NCI-H774 (cell line): ENCODE data around the gene DIPK1B.
"Not testable (repeated sequence)": the region's sequence is repeated elsewhere in the genome, so short reads cannot be mapped to it uniquely, and the experiment has no call there.

ENCODE experiments used
- DNase-seq: peaks from one replicate; lab custom pipeline; 2025; lab: John Stamatoyannopoulos, UW

The DIPK1B gene

DNA sequence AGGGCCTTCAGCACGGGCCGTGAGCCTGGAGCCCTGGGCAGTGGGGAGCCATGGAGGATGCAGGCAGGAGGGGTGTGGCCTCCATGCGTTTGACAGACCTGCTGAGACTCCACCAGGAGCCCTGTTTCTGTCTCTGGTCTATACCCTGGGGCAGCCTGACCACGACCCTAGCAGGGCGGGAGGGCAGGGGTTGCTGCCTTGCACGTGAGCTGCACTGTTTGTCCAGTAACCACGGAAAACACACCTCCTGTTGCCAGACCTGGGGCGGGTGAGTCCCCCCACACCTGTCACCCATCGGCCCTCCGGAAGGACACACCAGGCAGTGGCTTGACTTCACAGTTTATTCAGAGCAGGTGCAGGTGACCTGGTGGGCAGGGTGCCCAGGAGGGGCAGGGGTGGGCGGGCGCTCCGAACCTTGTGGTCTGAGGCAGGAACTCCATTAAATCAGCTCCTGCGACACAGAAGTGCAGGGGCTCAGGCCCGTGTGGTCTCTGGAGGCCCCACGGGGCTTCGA is 41.7 kb downstream of the DIPK1B start:
- DNase-seq: peak; percentile 81

DNA sequence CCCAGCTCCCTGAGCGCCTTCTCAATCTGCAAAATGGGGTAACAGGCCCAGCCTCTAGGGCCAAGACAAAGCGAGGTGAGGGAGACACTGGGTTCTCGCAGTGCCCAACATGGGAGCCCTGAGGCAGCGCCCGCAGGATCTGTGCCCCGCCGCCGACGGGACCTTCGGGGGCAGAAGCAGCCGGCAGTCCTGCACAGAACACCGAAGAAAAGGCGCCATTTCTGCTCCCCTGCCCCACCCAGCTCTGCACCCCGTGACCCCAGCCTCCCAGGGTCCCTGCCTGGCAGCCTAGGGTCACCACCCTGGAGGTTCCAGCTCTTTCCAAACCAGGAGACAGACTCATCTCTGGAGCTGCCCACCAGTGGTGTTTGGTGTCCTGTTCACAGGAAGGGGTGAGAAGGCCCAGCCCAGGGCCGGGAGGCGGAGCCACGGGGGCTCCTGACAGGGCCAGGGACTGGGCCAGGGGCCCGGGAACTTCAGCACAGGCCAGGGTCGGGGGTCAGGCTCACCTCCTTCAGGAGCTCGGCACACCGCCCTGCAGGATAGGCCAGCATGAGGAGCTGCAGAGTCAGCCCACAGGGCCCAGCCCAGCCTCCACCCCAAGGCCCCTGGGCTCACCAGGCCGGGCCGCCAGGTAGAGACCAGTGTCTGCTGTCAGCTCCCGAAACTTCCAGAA is 42.4 kb downstream of the DIPK1B start:
- no peak for DNase-seq

DNA sequence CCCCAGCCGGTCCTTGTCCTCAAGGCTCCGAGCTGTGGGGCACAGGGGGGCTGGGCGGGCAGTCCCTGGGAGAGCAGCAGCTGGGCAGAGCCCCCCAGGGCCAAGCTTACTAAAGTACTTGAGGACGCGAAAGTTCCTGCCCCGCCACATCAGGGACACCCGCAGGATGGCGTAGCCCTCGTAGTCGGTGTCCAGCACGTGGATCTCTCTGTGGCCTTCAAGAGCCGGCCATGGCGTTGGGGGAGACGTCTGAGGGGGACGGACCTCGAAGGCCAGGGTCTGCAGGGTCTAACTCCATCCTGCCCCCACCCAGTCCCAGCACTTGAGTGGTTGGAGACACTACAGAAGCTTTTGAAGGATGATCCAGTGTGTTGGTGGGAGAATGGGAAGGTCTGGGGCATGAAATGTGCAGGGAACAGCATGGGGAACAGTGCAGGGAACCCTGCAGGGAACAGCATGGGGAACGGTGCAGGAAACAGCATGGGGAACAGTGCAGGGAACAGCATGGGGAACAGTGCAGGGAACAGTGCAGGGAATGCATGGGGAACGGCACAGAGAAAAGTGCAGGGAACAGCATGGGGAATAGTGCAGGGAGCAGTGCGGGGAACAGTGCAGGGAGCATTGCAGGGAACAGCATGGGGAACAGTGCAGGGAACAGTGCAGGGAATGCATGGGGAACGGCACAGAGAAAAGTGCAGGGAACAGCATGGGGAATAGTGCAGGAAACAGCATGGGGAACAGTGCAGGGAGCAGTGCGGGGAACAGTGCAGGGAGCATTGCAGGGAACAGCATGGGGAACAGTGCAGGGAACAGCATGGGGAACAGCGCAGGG is 43.1 kb downstream of the DIPK1B start:
- not testable (repeated sequence) for DNase-seq

DNA sequence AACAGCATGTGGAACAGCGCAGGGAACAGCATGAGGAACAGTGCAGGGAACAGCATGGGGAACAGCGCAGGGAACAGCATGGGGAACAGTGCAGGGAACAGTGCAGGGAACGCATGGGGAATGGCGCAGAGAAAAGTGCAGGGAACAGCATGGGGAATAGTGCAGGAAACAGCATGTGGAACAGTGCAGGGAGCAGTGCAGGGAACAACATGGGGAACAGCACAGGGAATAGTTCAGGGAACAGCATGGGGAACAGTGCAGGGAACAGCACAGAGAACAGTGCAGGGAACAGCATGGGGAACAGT is 43.7 kb downstream of the DIPK1B start:
- DNase-seq: no peak

DNA sequence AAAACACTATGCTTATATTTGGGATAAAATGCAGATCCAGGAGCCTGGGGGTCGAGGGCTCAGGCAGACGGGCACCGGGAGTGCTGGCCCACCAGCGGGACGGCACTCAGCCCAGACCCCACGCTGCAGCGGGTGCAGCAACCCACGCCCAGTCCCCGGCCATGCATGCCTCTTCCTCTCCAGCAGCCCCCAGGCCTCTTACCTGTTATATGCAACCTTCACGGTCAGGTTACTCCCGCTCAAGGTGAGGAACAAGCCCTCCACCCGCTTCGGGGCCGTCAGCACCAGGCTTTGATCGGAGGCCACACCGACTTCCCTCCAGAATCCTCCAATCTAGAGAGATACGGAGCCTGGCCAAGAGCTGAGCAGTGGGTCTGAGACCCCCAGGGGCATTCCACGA is 44.5 kb downstream of the DIPK1B start:
- DNase-seq: no peak

DNA sequence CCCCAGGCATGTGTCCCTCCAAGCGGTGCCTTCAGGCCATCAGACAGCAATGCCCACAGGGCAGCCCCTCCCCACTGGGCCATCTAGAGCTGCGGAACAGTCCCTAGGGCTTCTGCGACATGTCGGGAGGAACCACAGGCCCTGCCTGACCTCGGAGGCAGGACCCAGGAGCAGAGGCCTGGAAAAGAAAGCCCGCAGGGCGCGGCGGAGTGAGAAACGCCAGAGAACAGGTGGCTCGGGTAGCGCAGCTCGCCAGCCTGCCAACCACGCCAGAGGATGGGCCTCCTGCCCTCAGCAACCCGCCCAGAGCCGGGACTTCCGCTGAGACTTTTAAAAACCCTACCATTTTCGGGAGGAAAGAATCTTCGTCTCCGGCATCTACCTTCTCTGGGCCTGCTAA is 45.0 kb downstream of the DIPK1B start:
- DNase-seq: no peak

DNA sequence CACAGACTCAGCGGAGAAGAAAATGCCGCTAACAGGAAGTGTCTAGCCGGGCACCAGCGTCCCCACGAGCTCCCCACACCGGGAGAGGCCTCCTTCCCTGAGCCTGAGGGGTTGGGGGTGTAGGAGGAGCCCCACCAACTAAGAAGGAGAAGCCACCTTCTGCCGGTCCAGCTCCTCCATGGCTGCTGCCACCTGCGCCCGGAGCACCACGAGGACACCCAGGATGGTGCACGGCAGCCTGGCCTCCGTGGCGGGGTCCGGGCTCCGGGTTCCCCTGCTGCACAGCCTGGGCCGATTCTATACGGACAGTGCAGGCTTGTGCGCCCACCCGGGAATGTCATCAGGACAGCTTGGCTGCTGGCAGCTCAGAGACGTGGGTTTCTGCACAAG is 45.4 kb downstream of the DIPK1B start:
- no peak for DNase-seq

DNA sequence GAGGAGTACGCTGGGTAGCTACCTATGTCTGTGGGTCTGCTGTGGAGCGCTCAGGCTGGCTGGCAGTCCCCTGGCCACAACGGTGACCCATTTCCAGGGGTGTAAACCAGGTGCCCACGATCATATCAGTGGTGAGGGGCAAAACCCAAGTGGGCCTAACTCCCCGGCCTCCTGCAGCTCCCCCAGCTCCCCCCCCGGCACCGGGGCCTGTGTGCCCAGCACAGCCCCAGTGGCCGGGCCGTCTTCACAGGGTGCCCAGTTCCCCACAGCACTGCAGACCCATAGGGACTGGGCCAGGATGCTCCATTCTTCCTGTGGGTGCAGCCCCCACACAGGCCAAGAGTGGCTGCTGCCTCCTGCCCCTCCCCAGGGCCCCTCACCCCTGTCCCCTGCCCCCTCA is 46.6 kb downstream of the DIPK1B start:
- no peak for DNase-seq

DNA sequence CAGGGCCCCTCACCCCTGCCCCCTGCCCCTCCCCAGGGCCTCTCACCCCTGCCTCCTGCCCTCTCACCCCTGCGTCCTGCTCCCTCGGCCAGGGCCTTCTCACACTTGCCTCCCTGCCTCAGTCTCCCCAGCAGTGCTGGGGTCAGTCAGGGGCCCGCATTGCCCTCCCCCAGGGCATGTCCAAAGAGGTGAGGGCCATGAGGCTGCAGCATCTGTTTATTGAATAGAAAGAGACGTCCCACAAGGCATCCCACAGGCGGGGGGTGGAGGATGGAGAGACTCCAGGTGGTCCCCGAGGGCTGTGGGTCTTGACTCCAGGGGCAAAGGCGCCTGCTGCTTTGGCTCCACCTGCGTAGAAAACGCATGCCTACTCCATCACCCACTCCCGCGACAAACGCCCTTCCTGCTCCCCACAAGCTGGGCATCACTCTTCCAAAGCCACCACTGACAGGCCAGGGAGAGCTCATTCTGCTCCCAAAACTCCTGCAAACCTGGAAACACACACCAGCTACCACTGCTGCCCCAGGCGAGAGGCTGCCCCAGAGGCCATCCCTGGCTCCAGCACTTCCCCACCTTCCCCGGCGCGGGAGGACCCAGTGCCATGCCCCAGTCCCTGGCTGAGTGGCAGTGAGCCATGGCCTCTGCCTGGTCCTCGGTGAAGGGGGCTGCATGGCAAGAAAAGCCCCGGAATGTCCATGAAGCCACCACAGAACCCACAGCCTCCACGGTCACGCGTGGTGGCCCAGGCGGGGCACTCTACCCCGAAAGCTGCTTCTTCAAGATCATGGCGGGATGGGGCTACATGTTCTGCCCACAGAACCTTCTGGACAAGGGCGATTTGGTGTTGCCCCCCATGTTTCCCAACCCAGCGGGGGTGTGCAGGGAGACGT is 47.3 kb downstream of the DIPK1B start:
- DNase-seq: no peak

DNA sequence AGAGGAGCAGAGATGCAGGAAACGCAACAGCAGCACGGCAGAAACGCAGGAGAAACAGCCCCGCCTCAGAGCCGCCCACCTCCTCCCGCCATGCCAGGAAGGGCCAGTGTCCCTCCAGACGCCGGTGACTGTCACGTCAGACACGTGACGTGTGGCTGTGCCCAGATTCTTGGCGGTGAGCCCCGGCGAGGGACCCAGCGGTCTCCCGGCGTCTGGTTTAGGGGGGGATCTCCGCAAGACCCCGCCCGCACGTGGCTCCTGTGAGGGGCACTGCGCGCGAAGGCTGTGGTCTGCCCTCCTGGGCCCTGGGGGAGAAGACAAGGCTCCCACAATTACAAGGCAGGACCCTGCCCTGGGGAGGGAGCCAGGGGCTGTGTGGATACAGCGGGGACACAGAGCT is 48.1 kb downstream of the DIPK1B start:
- no peak for DNase-seq

DNA sequence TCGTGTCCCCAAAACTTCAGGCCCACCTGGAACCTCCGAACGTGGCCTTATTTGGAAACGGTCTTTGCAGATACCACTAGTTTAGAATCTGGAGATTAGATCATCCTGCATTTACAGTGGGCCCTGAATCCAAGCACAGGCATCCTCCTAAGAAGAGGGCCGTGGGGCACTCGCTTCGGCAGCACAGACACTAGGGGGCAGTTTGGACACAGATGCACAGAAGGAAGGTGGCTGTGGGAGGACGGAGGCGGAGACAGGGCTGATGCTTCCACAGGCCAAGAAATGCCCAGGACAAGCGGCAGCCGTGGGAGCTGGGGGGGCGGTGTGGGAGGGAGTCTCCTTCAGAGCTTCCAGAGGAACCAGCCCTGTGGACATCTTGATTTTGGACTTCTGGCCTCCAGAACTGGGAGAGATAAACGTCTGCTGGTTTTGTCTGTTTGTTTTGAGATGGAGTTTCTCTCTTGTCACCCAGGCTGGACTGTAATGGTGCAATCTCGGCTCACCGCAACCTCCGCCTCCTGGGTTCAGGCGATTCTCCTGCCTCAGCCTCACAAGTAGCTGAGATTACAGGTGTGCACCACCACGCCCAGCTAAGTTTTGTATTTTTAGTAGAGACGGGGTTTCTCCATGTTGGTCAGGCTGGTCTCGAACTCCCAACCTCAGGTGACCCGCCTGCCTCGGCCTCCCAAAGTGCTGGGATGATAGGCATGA is 48.6 kb downstream of the DIPK1B start:
- DNase-seq: not testable (repeated sequence)

DNA sequence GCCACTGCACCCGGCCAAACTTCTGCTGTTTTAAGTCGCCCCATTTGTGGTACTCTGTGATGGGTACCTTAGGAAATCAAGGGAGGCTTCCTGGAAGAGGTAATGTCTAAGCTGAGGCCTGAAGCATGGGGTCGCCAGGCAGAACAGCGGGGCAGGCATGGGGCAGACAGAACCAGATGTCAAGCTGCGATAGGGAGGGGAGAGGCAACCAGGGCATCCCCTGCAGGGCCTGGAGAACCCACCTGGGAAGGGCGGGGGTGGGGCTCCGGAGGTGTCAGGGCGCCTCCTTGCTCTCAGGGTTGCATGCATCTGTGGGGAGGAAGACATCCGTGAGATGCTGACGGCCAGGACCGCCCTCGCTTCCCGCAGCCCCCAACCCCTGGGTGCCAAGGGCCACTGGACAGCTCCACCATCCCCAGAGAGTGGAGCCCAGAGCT is 49.2 kb downstream of the DIPK1B start:
- DNase-seq: no peak

DNA sequence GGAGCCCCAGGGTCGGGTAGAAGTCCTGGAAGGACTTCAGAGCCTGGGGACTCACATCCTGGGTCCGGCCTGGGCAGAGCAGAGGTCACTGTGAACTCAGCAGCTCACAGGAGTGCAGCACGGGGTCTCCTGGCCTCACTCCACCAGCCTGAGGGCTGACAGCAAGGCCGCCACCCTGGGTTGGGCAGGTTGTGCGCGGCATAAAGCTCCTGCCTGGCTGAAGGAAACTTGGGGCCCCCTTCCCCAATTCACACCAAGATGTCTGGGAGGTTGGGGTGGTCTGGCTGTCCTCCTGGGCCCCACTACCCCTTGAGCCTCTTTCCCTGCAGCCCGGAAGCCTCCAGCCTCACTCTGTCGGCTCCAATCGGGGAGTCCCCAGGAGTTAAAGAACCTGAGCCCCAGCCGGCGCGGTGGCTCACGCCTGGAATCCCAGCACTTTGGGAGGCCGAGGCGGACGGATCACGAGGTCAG is 49.9 kb downstream of the DIPK1B start:
- DNase-seq: no peak

DNA sequence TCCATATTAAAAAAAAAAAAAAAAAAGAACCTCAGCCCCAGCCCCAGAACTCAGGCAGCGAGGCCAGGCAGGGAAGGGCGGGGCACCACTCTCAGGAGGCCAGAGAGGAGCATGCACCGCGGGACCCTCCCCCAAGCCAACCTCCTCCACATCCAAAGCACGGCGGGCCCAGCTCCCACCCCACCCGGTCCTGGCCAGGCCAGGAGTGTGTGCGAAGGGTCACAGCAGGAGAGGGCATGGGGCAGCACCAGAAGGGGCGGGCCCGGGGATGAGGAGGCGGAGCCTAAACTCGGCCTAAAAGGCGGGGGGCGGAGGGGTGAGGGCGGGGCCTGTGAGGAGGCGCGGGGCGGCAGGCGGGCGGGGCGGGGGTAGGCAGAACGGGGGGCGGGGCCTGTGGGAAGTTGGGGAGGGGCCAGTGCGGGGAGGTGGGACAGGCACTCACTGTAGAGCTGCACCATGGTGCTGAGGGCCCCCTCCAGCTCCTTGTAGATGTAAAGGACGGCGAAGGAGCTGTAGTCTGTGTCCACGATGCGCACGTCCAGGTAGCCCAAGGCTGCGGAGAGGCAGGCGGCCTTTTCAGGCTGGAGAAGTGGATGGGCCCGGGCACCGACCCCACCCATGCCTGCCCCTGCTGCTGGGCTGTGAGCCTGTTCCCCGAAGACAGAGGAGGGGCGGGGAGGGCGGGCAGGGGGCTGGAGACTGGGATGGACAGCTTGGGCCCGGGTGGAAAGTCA is 50.7 kb downstream of the DIPK1B start:
- no peak for DNase-seq

DNA sequence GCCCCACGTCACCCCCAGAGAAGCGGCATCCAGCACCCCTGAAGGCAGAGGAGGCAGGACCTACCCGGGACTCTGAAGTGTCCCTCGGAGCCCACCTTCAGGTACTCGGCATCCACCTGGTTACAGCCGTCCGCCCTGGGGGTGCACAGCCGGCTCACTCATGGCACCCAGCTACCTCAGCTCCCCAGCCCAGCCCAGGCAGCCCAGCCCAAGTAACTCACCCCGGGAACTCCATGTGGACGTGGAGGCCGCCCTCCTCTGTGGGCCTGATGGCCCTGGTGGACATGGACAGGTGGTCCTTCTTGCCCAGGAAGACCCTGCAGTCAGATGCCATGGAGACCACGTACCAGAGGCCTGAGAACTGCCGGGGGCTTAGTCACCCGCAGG is 51.3 kb downstream of the DIPK1B start:
- DNase-seq: no peak

DNA sequence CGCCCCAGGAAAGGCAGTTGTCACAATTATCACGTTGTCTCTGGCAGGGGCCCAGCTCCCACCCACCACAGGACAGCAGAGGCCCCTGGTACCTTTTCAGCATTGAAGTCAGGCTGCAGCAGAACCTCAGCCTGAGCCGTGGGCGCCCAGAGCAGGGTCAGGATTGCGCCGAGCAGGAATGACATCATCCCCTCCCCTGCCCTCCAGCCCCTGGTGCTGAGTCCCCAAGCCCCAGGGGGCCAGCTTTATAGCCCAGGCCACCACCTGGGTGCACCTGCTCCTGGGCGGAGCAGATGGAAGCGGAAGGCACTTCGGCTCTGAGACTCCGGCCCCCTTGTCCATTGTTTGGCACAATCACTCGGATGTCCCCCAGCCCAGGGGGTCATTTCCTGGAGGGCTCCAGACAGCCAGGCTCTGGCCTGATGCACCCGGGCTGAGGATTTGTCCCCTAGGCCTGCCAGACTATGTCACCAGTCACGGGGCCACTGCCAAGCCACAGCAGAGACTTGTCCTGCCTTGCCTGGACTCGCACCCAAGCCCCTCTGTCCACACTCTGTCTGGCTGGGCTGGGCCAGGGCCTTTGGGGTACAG is 52.0 kb downstream of the DIPK1B start, which contains the start of gene LCN15:
Gene LCN15 (minus strand): TSS at position 218 of the 591 bp plus-strand sequence. CDS start 30 bp downstream, at position 188.
- peak; percentile 77 for DNase-seq

DNA sequence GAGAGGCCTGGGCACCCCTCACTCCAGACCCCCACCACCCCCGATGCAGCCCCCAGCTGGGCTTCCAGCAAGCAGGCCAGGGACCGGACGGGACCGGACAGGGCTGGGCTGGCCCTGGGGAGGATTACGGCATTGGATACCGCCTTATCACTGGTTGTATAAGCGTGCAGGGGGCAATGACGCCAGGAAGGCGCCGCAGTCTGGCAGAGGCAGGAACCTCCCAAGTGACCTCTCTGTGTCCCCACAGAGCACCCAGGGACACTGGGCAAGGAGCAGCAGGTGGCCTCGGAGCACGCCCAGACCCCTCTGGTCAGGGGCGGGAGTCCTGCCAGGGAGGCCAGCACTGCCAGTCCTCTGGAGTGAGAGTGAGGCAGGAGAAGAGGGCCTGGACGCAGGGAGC is 52.7 kb downstream of the DIPK1B start:
- DNase-seq: no peak

DNA sequence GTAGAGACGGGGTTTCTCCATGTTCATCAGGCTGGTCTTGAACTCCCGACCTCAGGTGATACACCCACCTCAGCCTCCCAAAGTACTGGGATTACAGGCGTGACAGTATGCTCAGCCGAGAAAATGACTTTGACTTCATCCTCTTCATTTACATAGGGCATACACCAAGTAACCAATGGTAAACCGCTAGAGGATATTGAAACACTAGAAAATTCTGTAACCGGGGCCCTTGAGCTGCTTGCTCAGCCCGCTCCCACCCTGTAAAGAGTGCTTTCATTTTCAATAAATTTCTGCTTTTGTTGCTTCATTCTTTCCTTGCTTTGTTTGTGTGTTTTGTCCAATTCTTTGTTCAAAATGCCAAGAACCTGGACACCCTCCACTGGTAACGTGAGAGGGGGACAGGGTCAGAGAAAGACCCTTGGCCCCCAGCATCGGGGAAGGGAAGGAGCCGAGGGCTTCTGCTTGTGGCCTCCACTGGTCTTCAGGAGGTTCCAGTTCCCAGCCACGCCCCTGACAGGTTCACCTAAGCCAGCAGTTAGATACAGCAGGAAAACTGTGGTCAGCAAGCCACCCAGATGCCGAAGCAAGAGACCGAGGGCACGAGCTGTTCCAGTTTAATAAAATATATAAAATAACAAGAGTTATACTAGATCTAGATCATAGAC is 53.5 kb downstream of the DIPK1B start:
- not testable (repeated sequence) for DNase-seq

DNA sequence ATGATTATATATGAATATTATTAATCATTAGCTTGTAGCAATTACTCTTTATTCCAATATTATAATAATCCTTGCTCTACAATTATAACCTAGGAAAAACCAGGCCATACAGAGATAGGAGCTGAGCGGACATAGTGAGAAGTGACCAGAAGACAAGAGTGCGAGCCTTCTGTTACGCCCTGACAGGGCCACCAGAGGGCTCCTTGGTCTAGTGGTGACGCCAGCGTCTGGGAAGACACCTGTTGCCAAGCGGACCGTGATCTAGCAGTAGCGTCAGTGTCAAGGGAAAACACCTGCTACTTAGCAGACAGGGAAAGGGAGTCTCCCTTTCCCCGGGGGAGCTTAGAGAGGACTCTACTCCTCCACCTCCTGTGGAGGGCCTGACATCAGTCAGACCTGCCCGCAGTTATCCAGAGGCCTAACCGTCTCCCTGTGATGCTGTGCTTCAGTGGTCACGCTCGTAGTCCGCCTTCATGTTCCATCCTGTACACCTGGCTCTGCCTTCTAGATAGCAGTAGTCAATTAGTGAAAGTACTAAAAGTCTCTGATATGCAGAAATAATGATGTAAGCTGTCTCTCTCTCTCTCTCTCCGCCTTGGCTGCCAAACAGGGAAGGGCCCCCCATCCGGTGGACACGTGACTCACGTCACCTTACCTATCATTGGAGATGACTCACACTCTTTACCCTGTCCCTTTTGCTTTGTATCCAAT is 54.2 kb downstream of the DIPK1B start:
- peak; percentile 56 for DNase-seq
